ENCODE data around the gene SLC35F3.

- TF ChIP-seq, protein P1, sequence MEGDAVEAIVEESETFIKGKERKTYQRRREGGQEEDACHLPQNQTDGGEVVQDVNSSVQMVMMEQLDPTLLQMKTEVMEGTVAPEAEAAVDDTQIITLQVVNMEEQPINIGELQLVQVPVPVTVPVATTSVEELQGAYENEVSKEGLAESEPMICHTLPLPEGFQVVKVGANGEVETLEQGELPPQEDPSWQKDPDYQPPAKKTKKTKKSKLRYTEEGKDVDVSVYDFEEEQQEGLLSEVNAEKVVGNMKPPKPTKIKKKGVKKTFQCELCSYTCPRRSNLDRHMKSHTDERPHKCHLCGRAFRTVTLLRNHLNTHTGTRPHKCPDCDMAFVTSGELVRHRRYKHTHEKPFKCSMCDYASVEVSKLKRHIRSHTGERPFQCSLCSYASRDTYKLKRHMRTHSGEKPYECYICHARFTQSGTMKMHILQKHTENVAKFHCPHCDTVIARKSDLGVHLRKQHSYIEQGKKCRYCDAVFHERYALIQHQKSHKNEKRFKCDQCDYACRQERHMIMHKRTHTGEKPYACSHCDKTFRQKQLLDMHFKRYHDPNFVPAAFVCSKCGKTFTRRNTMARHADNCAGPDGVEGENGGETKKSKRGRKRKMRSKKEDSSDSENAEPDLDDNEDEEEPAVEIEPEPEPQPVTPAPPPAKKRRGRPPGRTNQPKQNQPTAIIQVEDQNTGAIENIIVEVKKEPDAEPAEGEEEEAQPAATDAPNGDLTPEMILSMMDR (conservative IDR thresholded peaks at IDR 0.05; ENCODE audit: low read length): no peak
- no peak for TF ChIP-seq EZH2phosphoT487 (IDR thresholded peaks at IDR 0.05; ENCODE audit: borderline replicate concordance, low read depth, low read length)
Measured at GRCh38 chr1:234240680-234241079, 336.2 kb downstream of the SLC35F3 start.
